Aorta (tissue), 5 donors: Measurements from ENCODE around the gene MAD1L1. TPM values are rescaled to one million over a fixed set of nuclear protein-coding genes. Genes with fewer than 3 reads are reported as not detected.
"Not testable (repeated sequence)": the region's sequence is repeated elsewhere in the genome, so short reads cannot be mapped to it uniquely, and the experiment has no call there.

Source experiments
- ATAC-seq: fragments of 200-7000 bp; cut with Tn5 transposase; one replicate; pipeline ENCODE4 v1.9.1; 2022; ENCODE audit warnings: moderate library complexity; ENCODE audit not compliant: low FRiP score
- DNase-seq, 2 donors: peaks; one replicate each; pipeline ENCODE4 v3.0.0-alpha.2; 2020
- H3K27ac ChIP-seq, 2 donors: one replicate each; pipeline ENCODE4 v1.5.1; 2013; ENCODE audit warnings: low read length in 2 of 2, mild to moderate bottlenecking in 2 of 2, moderate library complexity in 2 of 2, control low read depth in 1 of 2, inconsistent platforms in 1 of 2, low read depth in 1 of 2
- H3K27me3 ChIP-seq, 2 donors: one replicate each; pipeline ENCODE4 v1.6.1; 2013; ENCODE audit warnings: control low read depth in 1 of 2, low read length in 1 of 2, mild to moderate bottlenecking in 1 of 2, moderate library complexity in 1 of 2; ENCODE audit not compliant: insufficient read depth in 2 of 2, control insufficient read depth in 1 of 2
- H3K36me3 ChIP-seq, 2 donors: one replicate each; pipeline ENCODE4 v1.6.1; 2013; ENCODE audit warnings: control low read depth in 1 of 2, low read length in 1 of 2, mild to moderate bottlenecking in 1 of 2; ENCODE audit not compliant: insufficient read depth in 2 of 2, control insufficient read depth in 1 of 2
- H3K4me1 ChIP-seq, 2 donors: one replicate each; pipeline ENCODE4 v1.6.1; 2013; ENCODE audit warnings: low read length in 2 of 2, control low read depth in 1 of 2, mild to moderate bottlenecking in 1 of 2, moderate library complexity in 1 of 2; ENCODE audit not compliant: insufficient read depth in 2 of 2, control insufficient read depth in 1 of 2
- H3K4me3 ChIP-seq, 2 donors: one replicate each; pipeline ENCODE4 v1.5.1; 2013; ENCODE audit warnings: low read length in 2 of 2, control low read depth in 1 of 2, mild to moderate bottlenecking in 1 of 2
- H3K9me3 ChIP-seq: one replicate; pipeline ENCODE4 v1.6.1; 2013; ENCODE audit warnings: mild to moderate bottlenecking, low read length; ENCODE audit not compliant: control insufficient read depth
- WGBS, 2 donors: extraction: QIAGEN DNeasy Blood & Tissue Kit; methylation state at CpG; one replicate each; pipeline ENCODE4 v1.1.7; 2013; 5-methylcytosine and 5-hydroxymethylcytosine counted together
- intact Hi-C, 2 donors: fragments of 100-400 bp; cut with DNase I; formaldehyde crosslinking; loops; one replicate each; pipeline versions ENCODE4 v1.14.2 to v1.15.0; 2022
- polyA plus RNA-seq, 2 donors: library from polyadenylated mRNA; stranded (reverse); fragments of 200-250 nt; gene quantifications; one replicate each; pipeline ENCODE4 v1.2.3, GENCODE V29; 2013
- total RNA-seq, 2 donors: library from RNA; stranded (reverse); fragmentation: NEBNext Ultra II Directional; extraction: Animal tissue kit (Norgen Biotek cat#: 25700); gene quantifications; one replicate each; pipeline ENCODE4 v1.2.1, GENCODE V29; 2021
- donor health status: healthy with polysubstance abuse.
- donor health status: Bipolar disorder and iron deficiency.
- donor health status: DM: no; HTN: no; CAD: no.
- donor health status: DM: no; HTN: no; CAD: no.
- donor health status: DM: yes; HTN: yes; CAD: no.

MAD1L1 gene
- total and polyA plus RNA-seq, 4 donors, result 14.8 to 35.8 (median 20.2) TPM

GRCh38 chr7:1864161-1864940 lies 368.4 kb downstream of the MAD1L1 start:
- ATAC-seq (no peak), DNase-seq (no peak)
- no peaks in the 10 kb centered on the region for H3K9me3 ChIP-seq
- no peaks in the 10 kb centered on the region for H3K36me3 ChIP-seq
- 87% methylated on average over 25 of the region's 25 CpGs for whole genome bisulfite sequencing, 2 donors
- intact Hi-C loops, result no loop called here
- no peak overlapping the region for H3K4me3 ChIP-seq
- no peaks in the 10 kb centered on the region for H3K4me1 ChIP-seq
- no peaks in the 10 kb centered on the region for H3K27me3 ChIP-seq
- H3K27ac ChIP-seq, result no peak overlapping the region

GRCh38 chr7:1863091-1863900 lies 369.4 kb downstream of the MAD1L1 start:
- Histone ChIP-seq H3K4me3 (no peak overlapping the region), H3K27ac (no peak overlapping the region), H3K36me3 (no peaks in the 10 kb centered on the region), H3K9me3 (no peaks in the 10 kb centered on the region), H3K4me1 (no peaks in the 10 kb centered on the region), H3K27me3 (no peaks in the 10 kb centered on the region)
- no peak for DNase-seq
- peak; percentile 9 for ATAC-seq
- intact Hi-C loops, result no loop called here
- WGBS, 2 donors, result 95% methylated on average over 37 to 40 of the region's 40 CpGs

GRCh38 chr7:1862560-1862959 lies 370.2 kb downstream of the MAD1L1 start:
- intact Hi-C loops, result no loop called here
- Histone ChIP-seq H3K4me1 (no peaks in the 10 kb centered on the region), H3K36me3 (no peaks in the 10 kb centered on the region), H3K27ac (no peak overlapping the region), H3K4me3 (no peak overlapping the region), H3K27me3 (no peaks in the 10 kb centered on the region), H3K9me3 (no peaks in the 10 kb centered on the region)
- no peak for ATAC-seq
- 33 to 36% methylated on average over 9 of the region's 9 CpGs for WGBS, 2 donors
- no peak for DNase-seq

- intact Hi-C loops, result no loop called here
- no peak overlapping the region for H3K27ac ChIP-seq
- ATAC-seq, result no peak
- no peak for DNase-seq
- no peaks in the 10 kb centered on the region for H3K27me3 ChIP-seq
- no peaks in the 10 kb centered on the region for H3K4me1 ChIP-seq
- H3K9me3 ChIP-seq, result no peaks in the 10 kb centered on the region
- no peaks in the 10 kb centered on the region for H3K36me3 ChIP-seq
- 76 to 79% methylated on average over 17 to 18 of the region's 19 CpGs for WGBS, 2 donors
- no peak overlapping the region for H3K4me3 ChIP-seq
These were observed 370.8 kb downstream of the MAD1L1 start for GRCh38 chr7:1861799-1862458.

- H3K4me1 ChIP-seq, H3K9me3 ChIP-seq, H3K36me3 ChIP-seq, H3K27me3 ChIP-seq, DNase-seq, ATAC-seq, intact Hi-C loops, H3K27ac ChIP-seq, H3K4me3 ChIP-seq: not testable (repeated sequence)
- 96% methylated on average over 21 to 23 of the region's 33 CpGs for WGBS, 2 donors
These were observed 371.6 kb downstream of the MAD1L1 start for GRCh38 chr7:1860881-1861798.

- H3K4me3 ChIP-seq, result no peak overlapping the region
- no peaks in the 10 kb centered on the region for H3K9me3 ChIP-seq
- H3K27me3 ChIP-seq, result no peaks in the 10 kb centered on the region
- intact Hi-C loops, result no loop called here
- no peaks in the 10 kb centered on the region for H3K36me3 ChIP-seq
- H3K4me1 ChIP-seq, result no peaks in the 10 kb centered on the region
- no peak overlapping the region for H3K27ac ChIP-seq
- 94 to 96% methylated on average over 26 of the region's 26 CpGs for WGBS, 2 donors
- peak; percentile 24 to 44 for DNase-seq
- ATAC-seq, result no peak
These were observed 373.3 kb downstream of the MAD1L1 start for GRCh38 chr7:1859266-1860035.

GRCh38 chr7:1858435-1859265 lies 374.1 kb downstream of the MAD1L1 start:
- ATAC-seq (no peak), DNase-seq (peak; percentile 26 to 51)
- Histone ChIP-seq H3K36me3 (no peaks in the 10 kb centered on the region), H3K27ac (no peak overlapping the region), H3K4me3 (no peak overlapping the region), H3K4me1 (no peaks in the 10 kb centered on the region), H3K27me3 (no peaks in the 10 kb centered on the region), H3K9me3 (no peaks in the 10 kb centered on the region)
- 95 to 96% methylated on average over 29 of the region's 29 CpGs for WGBS, 2 donors
- intact Hi-C loops, result no loop called here
